Kidney (tissue), 14 donors: ENCODE results near the gene SDK1. TPM values are rescaled to one million over a fixed set of nuclear protein-coding genes. Genes with fewer than 3 reads are reported as not detected.

Experiments used
- DNase-seq, 5 donors: peaks; one replicate each; pipeline ENCODE4 v3.0.0-alpha.2; 2013 to 2020
- FAIRE-seq: peaks from 2 replicates; lab custom pipeline; 2012; peaks lifted over from hg19 to GRCh38; lab: Jason Lieb, UNC
- H3K27ac ChIP-seq, 2 donors: one replicate each; pipeline ENCODE4 v1.7.0; 2013; ENCODE audit warnings: low read depth in 2 of 2, low read length in 2 of 2, inconsistent platforms in 1 of 2
- H3K27me3 ChIP-seq: one replicate; pipeline ENCODE4 v1.7.1; 2013; ENCODE audit warnings: low read length, inconsistent platforms; ENCODE audit not compliant: control insufficient read depth, insufficient read depth
- H3K36me3 ChIP-seq, 3 donors: one replicate each; pipeline versions ENCODE4 v1.7.0 to v1.7.1; 2013; ENCODE audit warnings: low read length in 3 of 3, control low read depth in 1 of 3, inconsistent platforms in 1 of 3; ENCODE audit not compliant: insufficient read depth in 3 of 3, control insufficient read depth in 2 of 3
- H3K4me1 ChIP-seq, 3 donors: one replicate each; pipeline versions ENCODE4 v1.7.0 to v1.7.1; 2013; ENCODE audit warnings: low read length in 3 of 3, inconsistent platforms in 1 of 3, low read depth in 1 of 3; ENCODE audit not compliant: control insufficient read depth in 2 of 3, insufficient read depth in 2 of 3
- H3K4me3 ChIP-seq, 3 donors: one replicate each; pipeline versions ENCODE4 v1.7.0 to v1.8.1; 2013; ENCODE audit warnings: low read length in 3 of 3, control low read depth in 1 of 3, inconsistent platforms in 1 of 3
- H3K9ac ChIP-seq, 3 donors: one replicate each; pipeline versions ENCODE4 v1.7.0 to v1.7.1; 2013; ENCODE audit warnings: low read length in 3 of 3, control low read depth in 1 of 3, inconsistent platforms in 1 of 3
- H3K9me3 ChIP-seq, 3 donors: one replicate each; pipeline versions ENCODE4 v1.7.0 to v1.7.1; 2013; ENCODE audit warnings: low read length in 3 of 3, control low read depth in 1 of 3, inconsistent platforms in 1 of 3; ENCODE audit not compliant: control insufficient read depth in 2 of 3, insufficient read depth in 1 of 3
- CTCF ChIP-seq: IDR thresholded peaks from 3 replicates; pipeline ENCODE4 v1.5.1; 2012; ENCODE audit warnings: mild to moderate bottlenecking, moderate library complexity, borderline replicate concordance; ENCODE audit not compliant: insufficient read depth; ENCODE audit errors: extremely low read depth
- intact Hi-C: fragments of 100-400 bp; cut with DNase I; formaldehyde crosslinking; loops from one replicate; pipeline ENCODE4 v1.11.1; 2022
- polyA plus RNA-seq: library from polyadenylated mRNA; stranded (reverse); fragments of 350-450 nt; fragmentation: Illumina TruSeq; extraction: RNeasy Lipid Tissue Mini Kit (QIAGEN cat#74804); gene quantifications from one replicate; pipeline ENCODE4 v1.2.3, GENCODE V29; 2014; ENCODE audit warnings: low read depth, low replicate concordance; ENCODE audit not compliant: insufficient read depth
- total RNA-seq: library from RNA; stranded (reverse); fragmentation: NEBNext Ultra II Directional; extraction: Animal tissue kit (Norgen Biotek cat#: 25700); gene quantifications from one replicate; pipeline ENCODE4 v1.2.1, GENCODE V29; 2021
- donor health status: control.
- donor health status: control.
- donor health status: control.
- donor health status: control.
- donor health status: control.
- donor health status: DM: yes; HTN: yes; CAD: no.
- donor health status: Normal renal cell carcinoma (clear cell type).

Gene SDK1
- total and polyA plus RNA-seq, 2 donors from 2014 or later = 2.0 to 38.3 TPM

- Histone ChIP-seq H3K9ac (no peak overlapping the region), H3K4me3 (no peak overlapping the region), H3K27me3 (no peaks in the 10 kb centered on the region), H3K9me3 (no peaks in the 10 kb centered on the region), H3K36me3 (no peaks in the 10 kb centered on the region), H3K4me1 (no peaks in the 10 kb centered on the region), H3K27ac (no peak overlapping the region)
- no peak for DNase-seq
- no peak for TF ChIP-seq CTCF
- FAIRE-seq = no peak
- intact Hi-C loops = no loop called here
These were observed 873.8 kb downstream of the SDK1 start for GRCh38 chr7:4174884-4175283.

GRCh38 chr7:4175346-4175973 lies 874.4 kb downstream of the SDK1 start:
- TF ChIP-seq CTCF = no peak
- no peak overlapping the region for H3K4me3 ChIP-seq
- FAIRE-seq (no peak), DNase-seq (no peak)
- H3K4me1 ChIP-seq = no peaks in the 10 kb centered on the region
- H3K36me3 ChIP-seq = no peaks in the 10 kb centered on the region
- no peak overlapping the region for H3K27ac ChIP-seq
- no peak overlapping the region for H3K9ac ChIP-seq
- H3K27me3 ChIP-seq = no peaks in the 10 kb centered on the region
- intact Hi-C loops = no loop called here
- H3K9me3 ChIP-seq = no peaks in the 10 kb centered on the region

GRCh38 chr7:4177001-4177400 lies 875.9 kb downstream of the SDK1 start:
- FAIRE-seq (no peak), DNase-seq (no peak)
- no peaks in the 10 kb centered on the region for H3K27me3 ChIP-seq
- H3K4me3 ChIP-seq = no peak overlapping the region
- H3K27ac ChIP-seq = no peak overlapping the region
- no peaks in the 10 kb centered on the region for H3K36me3 ChIP-seq
- no peak for TF ChIP-seq CTCF
- intact Hi-C loops = no loop called here
- no peak overlapping the region for H3K9ac ChIP-seq
- no peaks in the 10 kb centered on the region for H3K4me1 ChIP-seq
- H3K9me3 ChIP-seq = no peaks in the 10 kb centered on the region

GRCh38 chr7:4178416-4178815 lies 877.4 kb downstream of the SDK1 start:
- no peak for FAIRE-seq
- Histone ChIP-seq H3K36me3 (no peaks in the 10 kb centered on the region), H3K27ac (no peak overlapping the region), H3K9me3 (no peaks in the 10 kb centered on the region), H3K4me1 (no peaks in the 10 kb centered on the region), H3K9ac (no peak overlapping the region), H3K27me3 (no peaks in the 10 kb centered on the region), H3K4me3 (no peak overlapping the region)
- no peak for DNase-seq
- TF ChIP-seq CTCF = no peak
- intact Hi-C loops = no loop called here
